K562 (cell line): ENCODE results near the gene RFX3. TPM values are rescaled to one million over a fixed set of nuclear protein-coding genes. Genes with fewer than 3 reads are reported as not detected.

ENCODE experiments used
- ATAC-seq: fragments of 200-7000 bp; cut with Tn5 transposase; 3 replicates; pipeline ENCODE4 v1.9.1; 2020; ENCODE audit warnings: moderate library complexity
- BruUV-seq: library from RNA; stranded (reverse); fragments of 400-500 nt; replicated peaks from 2 replicates; lab custom pipeline; 2021; lab: Mats Ljungman, UMichigan
- CTCF ChIA-PET: fragments of 300-600 bp; formaldehyde crosslinking; extraction: SDS; loops from one replicate; lab custom pipeline; 2021; ENCODE audit warnings: low intra/inter-chr PET ratio; lab: Yijun Ruan, JAX
- POLR2A ChIA-PET: fragments of 300-600, 350-650 bp; sonication (Branson Sonifier 250); formaldehyde crosslinking; extraction: SDS; loops from one replicate; lab custom pipeline; 2021; ENCODE audit warnings: antibody characterized with exemption, inconsistent platforms; lab: Yijun Ruan, JAX
- DNase-seq, 4 experiments: peaks; one replicate each; pipeline versions ENCODE4 v3.0.0 to v3.0.0-alpha.2; 2011 to 2018; ENCODE audit warnings: low spot score in 3 of 4, mixed read lengths in 3 of 4; ENCODE audit errors: extremely low read depth in 1 of 4
- FAIRE-seq: peaks from 2 replicates; lab custom pipeline; 2011; peaks lifted over from hg19 to GRCh38; lab: Jason Lieb, UNC
- H2AFZ ChIP-seq: 2 replicates; pipeline ENCODE4 v1.6.0; 2011; ENCODE audit warnings: low read depth, low read length, control low read depth, inconsistent platforms
- H3K27ac ChIP-seq: fragments of 200-600 bp; 3 replicates; pipeline ENCODE4 v1.8.0; 2011; ENCODE audit warnings: low read depth, mild to moderate bottlenecking, control low read depth, inconsistent platforms, low read length, moderate library complexity, mixed read lengths; ENCODE audit errors: extremely low read depth
- H3K27me3 ChIP-seq, 2 experiments: fragments of 300-600 bp in 1 of 2; 2 replicates in 1 of 2; 3 replicates in 1 of 2; pipeline versions ENCODE4 v1.6.0 to v1.8.0; 2011; ENCODE audit warnings: inconsistent platforms in 2 of 2, low read length in 2 of 2, mild to moderate bottlenecking in 1 of 2, mixed read lengths in 1 of 2, moderate library complexity in 1 of 2; ENCODE audit not compliant: control insufficient read depth in 2 of 2, insufficient read depth in 2 of 2
- H3K36me3 ChIP-seq: fragments of 300-600 bp; 3 replicates; pipeline ENCODE4 v1.8.0; 2011; ENCODE audit warnings: mild to moderate bottlenecking, low read length, inconsistent platforms; ENCODE audit not compliant: control insufficient read depth, insufficient read depth
- H3K4me1 ChIP-seq, 2 experiments: fragments of 200-600 bp in 1 of 2; replicated peaks in 1 of 2; 2 replicates in 1 of 2; 3 replicates in 1 of 2; pipeline versions ENCODE4 v1.5.1 to v1.8.0; 2011; ENCODE audit warnings: inconsistent platforms in 2 of 2, low read length in 2 of 2, mild to moderate bottlenecking in 1 of 2, mixed read lengths in 1 of 2, moderate library complexity in 1 of 2; ENCODE audit not compliant: control insufficient read depth in 2 of 2, insufficient read depth in 2 of 2
- H3K4me2 ChIP-seq: 2 replicates; pipeline ENCODE4 v1.6.1; 2011; ENCODE audit warnings: low read length, control low read depth, inconsistent platforms, mixed read lengths; ENCODE audit not compliant: insufficient read depth
- H3K4me3 ChIP-seq: fragments of 200-600 bp; sonication (generic), shearing (Covaris generic); 2 replicates; pipeline ENCODE4 v1.5.1; 2016; ENCODE audit warnings: control low read depth, inconsistent platforms
- H3K79me2 ChIP-seq: fragments of 200-600 bp; 3 replicates; pipeline ENCODE4 v1.8.0; 2011; ENCODE audit warnings: low read length, inconsistent platforms; ENCODE audit not compliant: control insufficient read depth, insufficient read depth
- H3K9ac ChIP-seq, 2 experiments: 2 replicates each; pipeline versions ENCODE4 v1.6.0 to v1.6.1; 2011; ENCODE audit warnings: low read depth in 2 of 2, low read length in 2 of 2, control low read depth in 1 of 2, inconsistent platforms in 1 of 2, mild to moderate bottlenecking in 1 of 2, mixed read lengths in 1 of 2; ENCODE audit not compliant: insufficient read depth in 1 of 2
- H3K9me1 ChIP-seq: one replicate; pipeline ENCODE4 v1.6.0; 2011; ENCODE audit warnings: inconsistent platforms, mild to moderate bottlenecking, low read length, moderate library complexity; ENCODE audit not compliant: control insufficient read depth, insufficient read depth
- H3K9me3 ChIP-seq: replicated peaks from 2 replicates; pipeline ENCODE4 v1.5.1; 2011; ENCODE audit warnings: low read depth, low read length, inconsistent platforms; ENCODE audit not compliant: control insufficient read depth, insufficient read depth
- H4K20me1 ChIP-seq: replicated peaks from 2 replicates; pipeline ENCODE4 v1.6.1; 2011; ENCODE audit warnings: low read length, inconsistent platforms, mixed read lengths; ENCODE audit not compliant: control insufficient read depth, insufficient read depth
- MECOM ChIP-seq: fragments of 250-450 bp; sonication (Bioruptor Pico); IDR thresholded peaks from 2 replicates; pipeline ENCODE4 v1.8.0; 2022; ENCODE audit warnings: inconsistent platforms
- NEUROD1 ChIP-seq: fragments of 150-350 bp; IDR thresholded peaks from 2 replicates; pipeline ENCODE4 v1.6.1; 2014; ENCODE audit warnings: borderline replicate concordance, low read length, low read depth; ENCODE audit not compliant: partially characterized antibody
- PHF20 ChIP-seq: fragments of 450-650 bp; IDR thresholded peaks from 2 replicates; pipeline ENCODE4 v1.6.1; 2018; ENCODE audit not compliant: partially characterized antibody
- RFX1 ChIP-seq: fragments of 450-650 bp; IDR thresholded peaks from 2 replicates; pipeline ENCODE4 v1.6.1; 2016; ENCODE audit warnings: mild to moderate bottlenecking, moderate library complexity
- TCF7L2 ChIP-seq: fragments of 150-350 bp; IDR thresholded peaks from 2 replicates; pipeline ENCODE4 v1.6.1; 2016; ENCODE audit warnings: low read depth, mild to moderate bottlenecking, low read length, moderate library complexity
- THRA ChIP-seq: fragments of 450-650 bp; IDR thresholded peaks from 2 replicates; pipeline ENCODE4 v1.6.1; 2017; ENCODE audit warnings: mild to moderate bottlenecking, moderate library complexity
- ZFX ChIP-seq: sonication (generic); formaldehyde crosslinking; IDR thresholded peaks from 2 replicates; pipeline ENCODE4 v1.8.0; 2022; ENCODE audit warnings: mild to moderate bottlenecking, missing genetic modification reagents, moderate library complexity
- ZNF232 ChIP-seq: sonication (generic); formaldehyde crosslinking; IDR thresholded peaks from 2 replicates; pipeline ENCODE4 v1.8.0; 2022; ENCODE audit warnings: mild to moderate bottlenecking, missing genetic modification reagents
- WGBS: fragments of 100-300 bp; shearing (Covaris generic); methylation state at CpG from one replicate; pipeline ENCODE4 v1.1.6; 2016; ENCODE audit warnings: low coverage, mixed read lengths; ENCODE audit not compliant: insufficient coverage; ENCODE audit errors: missing lambda C conversion rate; 5-methylcytosine and 5-hydroxymethylcytosine counted together
- in situ Hi-C: fragments of 300-500 bp; cut with MboI; formaldehyde crosslinking; loops from 4 replicates; pipeline ENCODE4 v1.15.0; 2018; ENCODE audit warnings: inconsistent platforms, mixed read lengths
- intact Hi-C: fragments of 100-400 bp; cut with micrococcal nuclease; formaldehyde crosslinking; loops from 2 replicates; pipeline ENCODE4 v1.14.2; 2022
- polyA plus RNA-seq, 8 experiments: library from polyadenylated mRNA; depleted of rRNA in 4 of 8; stranded (reverse) in 5 of 8; unstranded in 3 of 8; fragments of >200 nt; fragmentation: Nextera tagmentation in 2 of 8; fragmentation: Illumina TruSeq in 1 of 8; extraction: Ambion mirVana in 2 of 8; extraction: Trizol in 1 of 8; gene quantifications; 2 replicates each; pipeline versions ENCODE4 v1.2.1 to v1.2.3, GENCODE V29; 2011 to 2014; ENCODE audit warnings: inconsistent platforms in 1 of 8, missing spikeins in 1 of 8
- total RNA-seq, 7 experiments: library from RNA; depleted of rRNA in 6 of 7; stranded (reverse); fragments of >200 nt in 6 of 7; fragmentation: Illumina TruSeq in 2 of 7; extraction: Trizol in 2 of 7; gene quantifications; 2 replicates each; pipeline versions ENCODE4 v1.2.1 to v1.2.3, GENCODE V29; 2011 to 2021; ENCODE audit warnings: low replicate concordance in 1 of 7
- TF ChIP-seq, protein P1 (sequence below): fragments of 250-450 bp; sonication (Bioruptor Pico); IDR thresholded peaks from 2 replicates; pipeline ENCODE4 v1.4.0; 2020

Gene RFX3
- total and polyA plus RNA-seq, 9 of the 15 experiments (the other 6 are each of a cell fraction or from before 2014, with no cell fraction given), result 0.86 to 4.9 (median 2.0) TPM

- Histone ChIP-seq H3K4me2 (no peak overlapping the region), H3K27ac (no peak overlapping the region), H3K4me1 (no peaks in the 10 kb centered on the region; a peak in 1 of 5 replicates), H2AFZ (no peak overlapping the region), H3K4me3 (no peak overlapping the region), H3K79me2 (no peaks in the 10 kb centered on the region), H3K27me3 (no peaks in the 10 kb centered on the region), H4K20me1 (no peaks in the 10 kb centered on the region), H3K9me1 (no peaks in the 10 kb centered on the region), H3K9ac (no peak overlapping the region), H3K36me3 (no peaks in the 10 kb centered on the region), H3K9me3 (no peaks in the 10 kb centered on the region)
- BruUV-seq, result no TSS peak
- intact Hi-C loops, result no loop called here
- in situ Hi-C loops, result no loop called here
- POLR2A ChIA-PET, result interaction anchor here (0.6 kb wide), 1 partner anchor 29 kb away, joined by 3 read pairs; no protein-coding TSS in a partner anchor
- 49% methylated on average over 2 of the region's 2 CpGs for WGBS
- CTCF ChIA-PET, result no interaction called here
- FAIRE-seq (no peak), ATAC-seq (no peak), DNase-seq (no peak)
- TF ChIP-seq TCF7L2 (no peak), RFX1 (no peak), THRA (no peak), NEUROD1 (no peak), ZNF232 (CRISPR knock-in tag) (no peak), MECOM (CRISPR knock-in tag) (no peak), PHF20 (no peak), ZFX (CRISPR knock-in tag) (no peak)
- TF ChIP-seq, protein P1, sequence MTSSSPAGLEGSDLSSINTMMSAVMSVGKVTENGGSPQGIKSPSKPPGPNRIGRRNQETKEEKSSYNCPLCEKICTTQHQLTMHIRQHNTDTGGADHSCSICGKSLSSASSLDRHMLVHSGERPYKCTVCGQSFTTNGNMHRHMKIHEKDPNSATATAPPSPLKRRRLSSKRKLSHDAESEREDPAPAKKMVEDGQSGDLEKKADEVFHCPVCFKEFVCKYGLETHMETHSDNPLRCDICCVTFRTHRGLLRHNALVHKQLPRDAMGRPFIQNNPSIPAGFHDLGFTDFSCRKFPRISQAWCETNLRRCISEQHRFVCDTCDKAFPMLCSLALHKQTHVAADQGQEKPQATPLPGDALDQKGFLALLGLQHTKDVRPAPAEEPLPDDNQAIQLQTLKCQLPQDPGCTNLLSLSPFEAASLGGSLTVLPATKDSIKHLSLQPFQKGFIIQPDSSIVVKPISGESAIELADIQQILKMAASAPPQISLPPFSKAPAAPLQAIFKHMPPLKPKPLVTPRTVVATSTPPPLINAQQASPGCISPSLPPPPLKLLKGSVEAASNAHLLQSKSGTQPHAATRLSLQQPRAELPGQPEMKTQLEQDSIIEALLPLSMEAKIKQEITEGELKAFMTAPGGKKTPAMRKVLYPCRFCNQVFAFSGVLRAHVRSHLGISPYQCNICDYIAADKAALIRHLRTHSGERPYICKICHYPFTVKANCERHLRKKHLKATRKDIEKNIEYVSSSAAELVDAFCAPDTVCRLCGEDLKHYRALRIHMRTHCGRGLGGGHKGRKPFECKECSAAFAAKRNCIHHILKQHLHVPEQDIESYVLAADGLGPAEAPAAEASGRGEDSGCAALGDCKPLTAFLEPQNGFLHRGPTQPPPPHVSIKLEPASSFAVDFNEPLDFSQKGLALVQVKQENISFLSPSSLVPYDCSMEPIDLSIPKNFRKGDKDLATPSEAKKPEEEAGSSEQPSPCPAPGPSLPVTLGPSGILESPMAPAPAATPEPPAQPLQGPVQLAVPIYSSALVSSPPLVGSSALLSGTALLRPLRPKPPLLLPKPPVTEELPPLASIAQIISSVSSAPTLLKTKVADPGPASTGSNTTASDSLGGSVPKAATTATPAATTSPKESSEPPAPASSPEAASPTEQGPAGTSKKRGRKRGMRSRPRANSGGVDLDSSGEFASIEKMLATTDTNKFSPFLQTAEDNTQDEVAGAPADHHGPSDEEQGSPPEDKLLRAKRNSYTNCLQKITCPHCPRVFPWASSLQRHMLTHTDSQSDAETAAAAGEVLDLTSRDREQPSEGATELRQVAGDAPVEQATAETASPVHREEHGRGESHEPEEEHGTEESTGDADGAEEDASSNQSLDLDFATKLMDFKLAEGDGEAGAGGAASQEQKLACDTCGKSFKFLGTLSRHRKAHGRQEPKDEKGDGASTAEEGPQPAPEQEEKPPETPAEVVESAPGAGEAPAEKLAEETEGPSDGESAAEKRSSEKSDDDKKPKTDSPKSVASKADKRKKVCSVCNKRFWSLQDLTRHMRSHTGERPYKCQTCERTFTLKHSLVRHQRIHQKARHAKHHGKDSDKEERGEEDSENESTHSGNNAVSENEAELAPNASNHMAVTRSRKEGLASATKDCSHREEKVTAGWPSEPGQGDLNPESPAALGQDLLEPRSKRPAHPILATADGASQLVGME, result no peak
Observed at GRCh38 chr9:3497401-3497800, 28.4 kb downstream of the RFX3 start.
